ENCODE measurements around the gene SHTN1. TPM values are rescaled to one million over a fixed set of nuclear protein-coding genes. Genes with fewer than 3 reads are reported as not detected.

SHTN1 gene
- total and polyA plus RNA-seq, 7 donors: 0.17 to 3.2 (median 0.78) TPM

DNA sequence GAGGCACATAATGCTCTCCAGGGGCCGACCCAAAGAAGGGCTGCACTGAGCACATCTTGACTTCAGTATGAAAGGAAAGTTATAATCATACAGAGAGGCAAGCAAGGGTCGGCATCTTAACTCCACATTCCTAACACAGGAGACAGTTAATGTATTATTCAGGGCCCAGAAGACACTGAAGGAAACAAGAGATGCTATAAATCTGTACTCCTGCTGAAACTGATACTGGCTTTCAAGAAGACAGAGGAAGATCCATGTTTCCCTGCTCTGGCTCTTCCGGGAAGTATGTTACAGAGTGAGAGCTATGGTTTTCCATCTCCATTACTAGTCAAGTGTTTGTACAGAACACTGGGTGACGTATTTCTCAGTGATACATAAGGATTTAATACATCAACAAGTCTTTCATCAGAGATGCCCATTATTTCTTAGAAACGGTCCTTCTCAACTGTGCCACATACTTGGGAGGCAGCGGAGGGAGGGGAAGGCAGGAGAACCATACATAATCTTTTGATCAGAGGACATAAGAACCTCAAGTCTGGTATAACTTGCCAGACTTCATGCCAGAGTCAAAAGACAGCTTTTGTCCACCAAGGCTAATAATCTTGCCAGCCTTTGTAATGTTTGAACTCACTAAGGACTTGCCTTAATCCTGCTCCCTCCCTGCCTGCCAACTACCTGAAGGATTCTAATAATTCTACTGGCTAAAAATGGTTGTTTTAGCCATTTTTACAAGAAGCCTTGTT is 97.6 kb downstream of the SHTN1 start:
- no peaks in the 10 kb centered on the region for H3K36me3 ChIP-seq (ENCODE audit: insufficient read depth in 1 of 2, low read depth in 1 of 2)
- H3K4me1 ChIP-seq: no peaks in the 10 kb centered on the region
- H3K27me3 ChIP-seq (ENCODE audit: insufficient read depth in 3 of 3, low read length in 2 of 3): no peaks in the 10 kb centered on the region
- H3K9me3 ChIP-seq: no peaks in the 10 kb centered on the region
- 61 to 71% (median 66%) methylated on average over 6 of the region's 6 CpGs for WGBS, 3 donors
- ATAC-seq: no peak
- H3K27ac ChIP-seq: no peak overlapping the region
- DNase-seq: no peak
- H3K4me3 ChIP-seq: no peak overlapping the region
- TF ChIP-seq, protein P1, sequence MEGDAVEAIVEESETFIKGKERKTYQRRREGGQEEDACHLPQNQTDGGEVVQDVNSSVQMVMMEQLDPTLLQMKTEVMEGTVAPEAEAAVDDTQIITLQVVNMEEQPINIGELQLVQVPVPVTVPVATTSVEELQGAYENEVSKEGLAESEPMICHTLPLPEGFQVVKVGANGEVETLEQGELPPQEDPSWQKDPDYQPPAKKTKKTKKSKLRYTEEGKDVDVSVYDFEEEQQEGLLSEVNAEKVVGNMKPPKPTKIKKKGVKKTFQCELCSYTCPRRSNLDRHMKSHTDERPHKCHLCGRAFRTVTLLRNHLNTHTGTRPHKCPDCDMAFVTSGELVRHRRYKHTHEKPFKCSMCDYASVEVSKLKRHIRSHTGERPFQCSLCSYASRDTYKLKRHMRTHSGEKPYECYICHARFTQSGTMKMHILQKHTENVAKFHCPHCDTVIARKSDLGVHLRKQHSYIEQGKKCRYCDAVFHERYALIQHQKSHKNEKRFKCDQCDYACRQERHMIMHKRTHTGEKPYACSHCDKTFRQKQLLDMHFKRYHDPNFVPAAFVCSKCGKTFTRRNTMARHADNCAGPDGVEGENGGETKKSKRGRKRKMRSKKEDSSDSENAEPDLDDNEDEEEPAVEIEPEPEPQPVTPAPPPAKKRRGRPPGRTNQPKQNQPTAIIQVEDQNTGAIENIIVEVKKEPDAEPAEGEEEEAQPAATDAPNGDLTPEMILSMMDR (IDR thresholded peaks at IDR 0.05): no peak
- intact Hi-C loops (cut with DNase I): no loop called here

DNA sequence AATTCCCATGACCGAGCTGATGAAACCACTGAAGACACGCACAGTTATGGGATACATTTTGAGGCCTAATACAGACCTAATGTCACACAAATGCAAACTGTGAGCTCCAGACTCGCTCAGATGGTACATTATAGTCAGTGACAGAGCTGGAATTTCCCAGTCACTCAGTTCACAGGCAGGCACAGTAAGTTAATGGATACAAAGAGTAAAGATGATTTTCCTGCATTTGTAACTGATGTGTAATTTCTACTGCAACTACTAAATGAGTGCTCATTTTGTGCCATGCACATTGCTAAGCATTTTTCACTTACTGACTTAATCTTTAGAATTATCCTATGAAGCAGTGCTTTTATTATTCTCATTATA is 99.2 kb downstream of the SHTN1 start:
- Histone ChIP-seq H3K27me3 (ENCODE audit: insufficient read depth in 3 of 3, low read length in 2 of 3) (no peaks in the 10 kb centered on the region), H3K36me3 (ENCODE audit: insufficient read depth in 1 of 2, low read depth in 1 of 2) (no peaks in the 10 kb centered on the region), H3K4me3 (no peak overlapping the region), H3K27ac (no peak overlapping the region), H3K4me1 (no peaks in the 10 kb centered on the region), H3K9me3 (no peaks in the 10 kb centered on the region)
- no peak for DNase-seq
- TF ChIP-seq, protein P1 (IDR thresholded peaks at IDR 0.05): no peak
- WGBS, 3 donors: 91 to 95% (median 95%) methylated on average over 3 of the region's 3 CpGs
- no peak for ATAC-seq
- intact Hi-C loops (cut with DNase I): no loop called here

DNA sequence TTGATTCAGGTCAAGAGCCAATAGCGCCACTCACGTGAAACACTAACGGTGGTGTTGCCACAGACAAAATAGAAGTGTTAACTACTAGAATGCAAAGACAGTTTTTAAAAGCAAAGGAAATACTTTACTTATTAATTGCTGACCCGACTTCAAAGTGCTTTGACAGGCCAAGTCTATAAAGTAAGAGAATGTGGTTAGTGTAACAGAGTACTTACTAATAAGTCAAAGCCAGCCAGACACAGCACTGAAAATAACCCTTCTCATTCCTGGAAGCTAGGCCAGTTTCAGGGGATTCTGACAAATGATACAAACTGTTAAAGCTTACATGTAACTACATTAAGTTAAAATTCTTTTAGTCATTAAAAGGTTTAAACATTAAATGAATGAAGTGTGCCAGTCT is 105.4 kb downstream of the SHTN1 start:
- DNase-seq (no peak), ATAC-seq (no peak)
- 50 to 63% (median 52%) methylated on average over 4 of the region's 4 CpGs for WGBS, 3 donors
- no peak overlapping the region for H3K27ac ChIP-seq
- H3K9me3 ChIP-seq: no peaks in the 10 kb centered on the region
- H3K4me1 ChIP-seq: no peaks in the 10 kb centered on the region
- H3K27me3 ChIP-seq (ENCODE audit: insufficient read depth in 3 of 3, low read length in 2 of 3): no peaks in the 10 kb centered on the region
- intact Hi-C loops (cut with DNase I): no loop called here
- TF ChIP-seq, protein P1 (IDR thresholded peaks at IDR 0.05): no peak
- no peak overlapping the region for H3K4me3 ChIP-seq
- H3K36me3 ChIP-seq (ENCODE audit: insufficient read depth in 1 of 2, low read depth in 1 of 2): no peaks in the 10 kb centered on the region

DNA sequence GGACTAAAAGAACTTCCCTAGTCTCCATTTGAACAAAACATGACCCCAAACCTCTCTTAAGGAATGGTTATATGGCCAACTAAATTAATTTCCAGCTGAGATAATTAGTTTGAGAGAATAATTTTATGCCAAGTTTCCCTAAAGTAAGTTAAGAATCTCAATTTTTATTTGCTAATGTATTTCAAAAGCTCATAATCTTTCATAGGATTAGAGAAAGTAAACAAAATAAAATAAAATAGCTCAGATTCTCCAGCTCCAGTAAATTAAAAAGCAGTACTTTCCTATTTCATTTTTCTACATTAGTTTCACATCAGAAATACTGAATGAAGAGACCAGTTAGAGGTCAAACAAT is 111.3 kb downstream of the SHTN1 start:
- no peak for ATAC-seq
- Histone ChIP-seq H3K27ac (no peak overlapping the region), H3K9me3 (no peaks in the 10 kb centered on the region), H3K27me3 (ENCODE audit: insufficient read depth in 3 of 3, low read length in 2 of 3) (no peaks in the 10 kb centered on the region), H3K36me3 (ENCODE audit: insufficient read depth in 1 of 2, low read depth in 1 of 2) (no peaks in the 10 kb centered on the region), H3K4me1 (no peaks in the 10 kb centered on the region), H3K4me3 (no peak overlapping the region)
- DNase-seq: no peak
- intact Hi-C loops (cut with DNase I): no loop called here
- TF ChIP-seq, protein P1 (IDR thresholded peaks at IDR 0.05): no peak
